IMR-90 (cell line): ENCODE results near the gene C11orf71. TPM values are rescaled to one million over a fixed set of nuclear protein-coding genes. Genes with fewer than 3 reads are reported as not detected.

Experiments used
- ATAC-seq: fragments of 200-7000 bp; cut with Tn5 transposase; 2 replicates; pipeline ENCODE4 v1.9.1; 2020; ENCODE audit warnings: low read depth, mild to moderate bottlenecking, moderate library complexity
- BruUV-seq: library from RNA; stranded (reverse); fragments of 400-500 nt; replicated peaks from 2 replicates; lab custom pipeline; 2021; lab: Mats Ljungman, UMichigan
- CTCF ChIA-PET: fragments of 300-600 bp; formaldehyde crosslinking; extraction: SDS; loops from one replicate; lab custom pipeline; 2021; ENCODE audit warnings: antibody characterized with exemption; lab: Yijun Ruan, JAX
- POLR2A ChIA-PET: fragments of 300-600 bp; sonication (Branson Sonifier 250); formaldehyde crosslinking; loops from one replicate; lab custom pipeline; 2022; ENCODE audit warnings: antibody characterized with exemption; ENCODE audit not compliant: unreplicated experiment; lab: Charles Lee
- DNase-seq: peaks from one replicate; pipeline ENCODE4 v3.0.0; 2013
- H2AFZ ChIP-seq: replicated peaks from 2 replicates; pipeline ENCODE3; 2013; ENCODE audit warnings: low read length, mild to moderate bottlenecking; ENCODE audit not compliant: poor library complexity
- H2AK5ac ChIP-seq: 2 replicates; pipeline ENCODE4 v1.6.1; 2013; ENCODE audit warnings: low read depth, low read length, inconsistent platforms
- H2AK9ac ChIP-seq: replicated peaks from 2 replicates; pipeline ENCODE3; 2013; ENCODE audit warnings: mild to moderate bottlenecking, low read depth, low read length, moderate library complexity; ENCODE audit not compliant: poor library complexity
- H2BK120ac ChIP-seq: 2 replicates; pipeline ENCODE4 v1.6.1; 2013; ENCODE audit warnings: low read depth, low read length, inconsistent platforms
- H2BK15ac ChIP-seq: 3 replicates; pipeline ENCODE4 v1.6.1; 2013; ENCODE audit warnings: low read depth, low read length, inconsistent platforms
- H2BK20ac ChIP-seq: 2 replicates; pipeline ENCODE4 v1.6.1; 2013; ENCODE audit warnings: low read depth, mild to moderate bottlenecking, inconsistent platforms, low read length, moderate library complexity
- H2BK5ac ChIP-seq: 2 replicates; pipeline ENCODE4 v1.6.1; 2013; ENCODE audit warnings: mild to moderate bottlenecking, low read depth, low read length, inconsistent platforms; ENCODE audit not compliant: poor library complexity, severe bottlenecking
- H3K14ac ChIP-seq: replicated peaks from 2 replicates; pipeline ENCODE4 v1.6.1; 2013; ENCODE audit warnings: low read depth, low read length, inconsistent platforms
- H3K18ac ChIP-seq: 2 replicates; pipeline ENCODE4 v1.6.1; 2013; ENCODE audit warnings: low read depth, low read length, control low read depth
- H3K23ac ChIP-seq: 2 replicates; pipeline ENCODE4 v1.6.1; 2013; ENCODE audit warnings: low read depth, low read length, inconsistent platforms
- H3K27ac ChIP-seq: 2 replicates; pipeline ENCODE4 v1.5.1; 2013; ENCODE audit warnings: mild to moderate bottlenecking, control low read depth, low read length; ENCODE audit not compliant: insufficient read depth
- H3K27me3 ChIP-seq: 2 replicates; pipeline ENCODE4 v1.6.1; 2013; ENCODE audit warnings: low read length; ENCODE audit not compliant: control insufficient read depth, insufficient read depth
- H3K36me3 ChIP-seq: 2 replicates; pipeline ENCODE4 v1.6.1; 2013; ENCODE audit warnings: low read length, mixed read lengths; ENCODE audit not compliant: control insufficient read depth, insufficient read depth
- H3K4ac ChIP-seq: 2 replicates; pipeline ENCODE4 v1.6.1; 2013; ENCODE audit warnings: low read depth, low read length, inconsistent platforms
- H3K4me1 ChIP-seq: 2 replicates; pipeline ENCODE4 v1.6.1; 2013; ENCODE audit warnings: low read length, mixed read lengths; ENCODE audit not compliant: control insufficient read depth, insufficient read depth
- H3K4me2 ChIP-seq: 2 replicates; pipeline ENCODE4 v1.6.1; 2013; ENCODE audit warnings: low read depth, mild to moderate bottlenecking, control low read depth, low read length, moderate library complexity
- H3K4me3 ChIP-seq: 2 replicates; pipeline ENCODE4 v1.5.1; 2013; ENCODE audit warnings: low read depth, mild to moderate bottlenecking, control low read depth, low read length, moderate library complexity; ENCODE audit not compliant: insufficient read depth
- H3K56ac ChIP-seq: 2 replicates; pipeline ENCODE4 v1.6.1; 2013; ENCODE audit warnings: low read length, inconsistent platforms; ENCODE audit not compliant: insufficient read depth; ENCODE audit errors: extremely low read depth
- H3K79me1 ChIP-seq, 2 experiments: 2 replicates each; pipeline ENCODE4 v1.6.1; 2013; ENCODE audit warnings: low read length in 2 of 2, inconsistent platforms in 1 of 2, low read depth in 1 of 2
- H3K9ac ChIP-seq: 2 replicates; pipeline ENCODE4 v1.6.1; 2013; ENCODE audit warnings: low read depth, low read length, control low read depth
- H3K9me1 ChIP-seq: 2 replicates; pipeline ENCODE4 v1.6.1; 2013; ENCODE audit warnings: low read length, inconsistent platforms; ENCODE audit not compliant: insufficient read depth
- H3K9me3 ChIP-seq: 2 replicates; pipeline ENCODE4 v1.6.1; 2013; ENCODE audit warnings: low read length; ENCODE audit not compliant: control insufficient read depth, insufficient read depth
- H4K20me1 ChIP-seq: 2 replicates; pipeline ENCODE4 v1.6.1; 2013; ENCODE audit warnings: low read length, inconsistent platforms; ENCODE audit not compliant: insufficient read depth
- H4K5ac ChIP-seq: 2 replicates; pipeline ENCODE4 v1.6.1; 2013; ENCODE audit warnings: mild to moderate bottlenecking, low read depth, low read length, control low read depth
- H4K8ac ChIP-seq, 2 experiments: 2 replicates each; pipeline ENCODE4 v1.6.1; 2013; ENCODE audit warnings: low read depth in 2 of 2, low read length in 2 of 2, control low read depth in 1 of 2, inconsistent platforms in 1 of 2
- H4K91ac ChIP-seq: 2 replicates; pipeline ENCODE4 v1.6.1; 2013; ENCODE audit warnings: low read depth, low read length, inconsistent platforms; ENCODE audit not compliant: insufficient read depth
- BHLHE40 ChIP-seq: fragments of 150-350 bp; IDR thresholded peaks from 2 replicates; pipeline ENCODE4 v1.6.1; 2016; ENCODE audit warnings: mild to moderate bottlenecking, low read depth, low read length
- CEBPB ChIP-seq: IDR thresholded peaks from 2 replicates; pipeline ENCODE4 v1.6.1; 2012; ENCODE audit warnings: low read depth, low read length, improper control_type of control experiment
- CHD1 ChIP-seq: IDR thresholded peaks from 2 replicates; pipeline ENCODE4 v1.6.1; 2012; ENCODE audit warnings: low read depth, low read length, improper control_type of control experiment
- ELK1 ChIP-seq: fragments of 150-350 bp; IDR thresholded peaks from 2 replicates; pipeline ENCODE4 v1.6.1; 2016; ENCODE audit warnings: low read depth, mild to moderate bottlenecking, low read length, moderate library complexity, borderline replicate concordance
- FOS ChIP-seq: fragments of 150-350 bp; IDR thresholded peaks from 2 replicates; pipeline ENCODE4 v1.6.1; 2016; ENCODE audit warnings: low read depth, low read length
- MAFK ChIP-seq: IDR thresholded peaks from 2 replicates; pipeline ENCODE4 v1.6.1; 2012; ENCODE audit warnings: low read depth, low read length, improper control_type of control experiment
- MXI1 ChIP-seq: IDR thresholded peaks from 2 replicates; pipeline ENCODE4 v1.6.1; 2012; ENCODE audit warnings: low read depth, mild to moderate bottlenecking, low read length, moderate library complexity, borderline replicate concordance
- NFE2L2 ChIP-seq: fragments of 150-350 bp; IDR thresholded peaks from 2 replicates; pipeline ENCODE4 v1.6.1; 2016; ENCODE audit warnings: low read depth, mild to moderate bottlenecking, low read length
- RCOR1 ChIP-seq: IDR thresholded peaks from 2 replicates; pipeline ENCODE4 v1.6.1; 2012; ENCODE audit warnings: mild to moderate bottlenecking, low read length, improper control_type of control experiment; ENCODE audit not compliant: insufficient replicate concordance
- RFX5 ChIP-seq: IDR thresholded peaks from 2 replicates; pipeline ENCODE4 v1.8.0; 2012; ENCODE audit warnings: low read depth, mild to moderate bottlenecking, low read length, moderate library complexity
- SMC3 ChIP-seq: fragments of 150-350 bp; IDR thresholded peaks from 2 replicates; pipeline ENCODE4 v1.6.1; 2016; ENCODE audit warnings: low read depth, mild to moderate bottlenecking, antibody characterized with exemption, low read length, moderate library complexity
- USF2 ChIP-seq: fragments of 150-350 bp; IDR thresholded peaks from 2 replicates; pipeline ENCODE4 v1.6.1; 2017; ENCODE audit warnings: mild to moderate bottlenecking, antibody characterized with exemption, low read length, low read depth
- WGBS, 2 experiments: methylation state at CpG; one replicate each; pipeline versions ENCODE4 v1.1.5 to v1.1.7; 2013; ENCODE audit warnings: missing lambda C conversion rate in 2 of 2; ENCODE audit not compliant: insufficient read length in 1 of 2; ENCODE audit errors: extremely low coverage in 2 of 2; 5-methylcytosine and 5-hydroxymethylcytosine counted together
- dilution Hi-C: fragments of 300-500 bp; cut with HindIII; formaldehyde crosslinking; loops from one replicate; pipeline ENCODE4 v1.14.3; 2018; ENCODE audit warnings: low sequenced_read_pairs; ENCODE audit not compliant: unreplicated experiment
- in situ Hi-C: fragments of 300-500 bp; cut with MboI; formaldehyde crosslinking; loops from 3 replicates; pipeline ENCODE4 v1.14.3; 2019; ENCODE audit warnings: low sequenced_read_pairs, inconsistent platforms, mixed read lengths
- intact Hi-C: fragments of 100-400 bp; cut with micrococcal nuclease; formaldehyde crosslinking; loops from 2 replicates; pipeline ENCODE4 v1.10.0; 2022
- polyA plus RNA-seq, 3 experiments: library from polyadenylated mRNA; depleted of rRNA; stranded (reverse); fragments of >200 nt; gene quantifications; 2 replicates each; pipeline ENCODE4 v1.2.3, GENCODE V29; 2012; ENCODE audit warnings: low replicate concordance in 1 of 3
- total RNA-seq: library from RNA; depleted of rRNA; stranded (reverse); fragments of >200 nt; gene quantifications from 2 replicates; pipeline ENCODE4 v1.2.3, GENCODE V29; 2012

Gene C11orf71
- total and polyA plus RNA-seq, 2 of the 4 experiments (the other 2 are of a cell fraction), result 2.3 to 3.7 TPM

GRCh38 chr11:114350022-114350421, 50.3 kb downstream of the C11orf71 start:
- no peak for ATAC-seq

More at GRCh38 chr11:114350022-114350421, 50.3 kb downstream of the C11orf71 start:
- no peak for DNase-seq
- no peak overlapping the region for H3K9ac ChIP-seq
- intact Hi-C loops (no loop called here), in situ Hi-C loops (loop anchor here (5.0 to 10.0 kb wide), 2 partner anchors 47 to 95 kb away; no protein-coding TSS in a partner anchor), dilution Hi-C loops (no loop called here)
- H3K4me1 ChIP-seq, result no peaks in the 10 kb centered on the region
- no peak overlapping the region for H2AFZ ChIP-seq
- H3K23ac ChIP-seq, result no peak overlapping the region
- H4K91ac ChIP-seq, result no peak overlapping the region
- no peak overlapping the region for H3K18ac ChIP-seq
- H3K4me2 ChIP-seq, result no peak overlapping the region
- H3K79me1 ChIP-seq, result no peaks in the 10 kb centered on the region; a peak in 1 of 4 replicates
- H2BK120ac ChIP-seq, result no peak overlapping the region
- no peak overlapping the region for H2BK20ac ChIP-seq
- BruUV-seq, result no TSS peak
- H3K27me3 ChIP-seq, result no peaks in the 10 kb centered on the region
- H2BK15ac ChIP-seq, result no peak overlapping the region
- H3K14ac ChIP-seq, result no peak overlapping the region
- POLR2A ChIA-PET, result no interaction called here
- no peak overlapping the region for H2AK9ac ChIP-seq
- H3K4ac ChIP-seq, result no peak overlapping the region
- no peak overlapping the region for H4K5ac ChIP-seq
- H3K56ac ChIP-seq, result no peak overlapping the region
- no peak overlapping the region for H2BK5ac ChIP-seq
- H2AK5ac ChIP-seq, result no peak overlapping the region
- H4K20me1 ChIP-seq, result no peaks in the 10 kb centered on the region
- H4K8ac ChIP-seq, result no peak overlapping the region
- WGBS, 2 experiments, result 82% methylated on average over 3 of the region's 10 CpGs; no CpG with 5 or more reads in 1 of the 2 experiments
- H3K36me3 ChIP-seq, result no peaks in the 10 kb centered on the region
- no peak overlapping the region for H3K27ac ChIP-seq
- H3K9me1 ChIP-seq, result no peaks in the 10 kb centered on the region; the same call in 1 of the 2 replicates
- H3K9me3 ChIP-seq, result no peaks in the 10 kb centered on the region
- TF ChIP-seq BHLHE40, result no peak
- TF ChIP-seq SMC3, result no peak
- no peak for TF ChIP-seq FOS
- TF ChIP-seq CHD1, result no peak
- TF ChIP-seq MAFK, result no peak
- TF ChIP-seq MXI1, result no peak
- TF ChIP-seq CEBPB, result no peak
- TF ChIP-seq RCOR1, result no peak
- no peak for TF ChIP-seq RFX5
- no peak for TF ChIP-seq USF2
- no peak for TF ChIP-seq ELK1
- no peak for TF ChIP-seq NFE2L2
- CTCF ChIA-PET, result no interaction called here
- H3K4me3 ChIP-seq, result no peak overlapping the region
